Activated CD8-positive, alpha-beta memory T cell treated with anti-CD3 and anti-CD28 coated beads, Interleukin-2, amount 50 U/mL, for 1 hour (primary cell): Measurements from ENCODE around the gene IFNAR2.
"Not testable (repeated sequence)": the region's sequence is repeated elsewhere in the genome, so short reads cannot be mapped to it uniquely, and the experiment has no call there.

Source experiments
- DNase-seq: peaks from one replicate; pipeline ENCODE4 v3.0.0-alpha.2; 2020; ENCODE audit errors: extremely low read depth

IFNAR2 gene

DNA sequence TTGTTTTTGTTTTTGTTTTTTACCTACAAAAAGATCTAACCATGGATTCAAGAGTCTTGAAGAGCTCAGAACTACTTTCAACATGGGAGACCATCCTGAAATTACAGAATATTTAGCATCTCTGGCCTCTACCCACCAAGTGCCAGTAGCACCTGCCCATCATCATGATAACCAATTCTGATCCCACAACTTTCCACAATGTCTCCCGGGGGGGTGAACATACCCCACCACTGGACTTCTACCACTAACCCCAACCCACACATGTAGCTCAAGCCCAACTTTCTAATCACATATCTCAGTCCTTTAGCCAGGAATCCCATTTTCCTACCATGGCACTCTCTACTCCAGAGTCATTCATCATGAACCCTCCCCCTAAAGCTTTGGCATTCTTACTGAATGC lies 15.7 kb upstream of the IFNAR2 start:
- no peak for DNase-seq

DNA sequence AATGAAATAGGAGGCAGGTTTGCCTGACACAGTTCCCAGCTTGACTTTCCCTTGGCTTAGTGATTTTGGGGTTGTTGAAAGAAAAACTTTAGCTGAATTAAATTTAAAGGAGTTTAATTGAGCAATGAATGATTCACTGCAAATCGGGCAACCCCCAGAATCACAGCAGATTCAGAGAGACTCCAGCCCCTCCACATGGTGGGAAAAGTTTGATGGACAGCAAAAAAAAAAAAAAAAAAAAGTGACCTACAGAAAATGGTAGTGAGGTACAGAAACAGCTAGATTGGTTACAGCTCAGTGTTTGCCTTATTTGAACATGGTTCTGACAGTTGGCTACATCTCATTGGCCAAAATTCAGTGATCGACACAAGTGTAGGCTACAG lies 12.6 kb upstream of the IFNAR2 start:
- DNase-seq, result no peak

DNA sequence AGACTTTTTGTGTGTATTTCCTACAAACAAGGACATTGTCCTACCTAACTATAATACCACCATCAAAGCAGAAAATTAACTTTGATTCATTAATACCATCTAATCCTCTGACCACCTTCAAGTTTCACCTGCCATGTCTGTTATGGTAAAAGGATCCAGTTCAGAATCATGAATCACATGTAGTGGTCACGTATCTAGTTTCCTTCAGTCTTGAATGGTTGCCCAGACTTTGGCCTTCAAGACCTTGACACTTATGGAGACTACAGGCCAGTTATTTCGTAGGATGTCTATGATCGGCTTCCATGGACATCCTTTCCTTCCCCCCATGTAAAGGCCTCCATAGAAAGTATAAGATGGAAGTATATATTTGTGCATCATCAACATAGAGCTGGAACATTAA lies 10.4 kb upstream of the IFNAR2 start:
- DNase-seq, result no peak

DNA sequence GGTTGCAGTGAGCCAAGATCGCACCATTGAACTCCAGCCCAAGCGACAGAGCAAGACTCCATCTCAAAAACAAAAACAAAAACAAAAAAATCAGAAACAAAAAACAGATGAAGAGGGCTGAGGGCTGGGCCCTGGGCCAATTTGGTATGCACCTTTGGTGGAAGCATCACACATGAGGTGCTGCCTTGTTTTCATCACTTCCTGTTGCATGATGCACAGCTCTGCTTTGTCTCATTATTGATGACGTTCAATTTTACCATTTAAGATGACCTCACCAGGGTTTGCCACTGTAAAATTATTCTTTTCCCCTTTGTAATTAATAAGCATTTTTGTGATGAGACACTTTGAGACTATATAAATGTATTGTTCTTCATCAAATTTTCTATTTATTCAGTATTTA lies 9.8 kb upstream of the IFNAR2 start:
- no peak for DNase-seq

DNA sequence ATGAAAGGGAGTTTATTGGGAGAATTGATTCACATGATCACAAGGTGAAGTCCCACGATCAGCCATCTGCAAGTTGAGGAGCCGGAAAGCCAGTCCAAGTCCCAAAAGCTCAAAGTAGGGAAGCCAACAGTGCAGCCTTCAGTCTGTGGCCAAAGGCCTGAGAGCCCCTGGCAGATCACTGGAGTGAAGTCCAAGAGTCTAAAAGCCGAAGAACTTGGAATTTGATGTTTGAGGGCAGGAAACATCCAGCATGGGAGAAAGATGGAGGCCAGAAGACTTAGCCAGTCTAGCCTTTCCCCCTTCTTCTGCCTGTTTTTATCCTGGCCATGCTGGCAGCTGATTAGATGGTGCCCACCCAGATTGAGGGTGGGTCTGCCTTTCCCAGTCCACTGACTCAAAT lies 4.4 kb upstream of the IFNAR2 start:
- DNase-seq, result not testable (repeated sequence)

DNA sequence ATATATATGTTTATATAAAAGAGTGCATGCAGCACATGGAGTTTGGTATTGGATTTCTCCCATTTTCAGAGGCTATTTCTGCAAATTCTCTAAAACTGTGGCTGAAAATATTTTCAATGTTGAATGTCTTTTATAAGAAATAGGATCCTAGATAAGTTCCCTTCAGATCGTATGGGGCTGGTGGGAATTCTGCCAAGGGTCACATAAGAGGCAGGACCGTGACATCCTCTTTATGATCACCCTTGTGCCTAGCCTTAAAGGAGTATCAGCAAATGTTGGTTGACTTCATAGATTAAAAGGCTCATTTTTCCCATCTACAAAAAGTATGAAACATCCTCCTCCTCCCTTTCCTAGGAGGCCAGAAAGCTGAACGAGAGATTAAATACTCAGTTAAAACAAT lies 1.3 kb upstream of the IFNAR2 start:
- no peak for DNase-seq

DNA sequence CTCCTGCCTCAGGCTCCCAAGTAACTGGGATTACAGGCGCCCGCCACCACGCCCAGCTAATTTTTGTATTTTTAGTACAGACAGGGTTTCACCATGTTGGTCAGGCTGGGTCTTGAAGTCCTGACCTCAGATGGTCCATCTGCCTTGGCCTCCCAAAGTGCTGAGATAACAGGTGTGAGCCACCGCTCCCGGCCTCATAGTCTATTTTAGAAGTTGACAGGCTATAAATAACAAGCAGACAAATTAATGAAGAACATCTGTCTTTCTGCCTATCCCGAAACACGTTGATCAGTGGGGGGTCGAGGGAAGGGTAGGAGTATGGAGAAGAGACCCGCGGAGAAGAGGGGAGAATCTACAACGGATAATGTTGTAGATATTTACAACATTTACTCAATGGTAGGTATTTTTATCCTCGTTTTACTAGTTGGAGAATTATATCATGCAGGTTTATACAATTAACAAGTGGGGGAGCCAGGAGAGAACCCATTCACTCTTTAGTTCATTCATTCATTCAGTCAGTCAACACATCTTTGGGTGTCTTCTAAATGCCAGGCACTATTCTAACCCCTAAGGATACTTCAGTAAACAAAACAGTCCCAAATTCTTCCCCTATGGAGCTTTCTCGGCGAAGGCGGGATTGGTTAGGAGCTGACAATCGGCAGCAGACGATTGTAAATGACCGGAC lies 497 bp upstream of the IFNAR2 start:
- DNase-seq, result no peak

DNA sequence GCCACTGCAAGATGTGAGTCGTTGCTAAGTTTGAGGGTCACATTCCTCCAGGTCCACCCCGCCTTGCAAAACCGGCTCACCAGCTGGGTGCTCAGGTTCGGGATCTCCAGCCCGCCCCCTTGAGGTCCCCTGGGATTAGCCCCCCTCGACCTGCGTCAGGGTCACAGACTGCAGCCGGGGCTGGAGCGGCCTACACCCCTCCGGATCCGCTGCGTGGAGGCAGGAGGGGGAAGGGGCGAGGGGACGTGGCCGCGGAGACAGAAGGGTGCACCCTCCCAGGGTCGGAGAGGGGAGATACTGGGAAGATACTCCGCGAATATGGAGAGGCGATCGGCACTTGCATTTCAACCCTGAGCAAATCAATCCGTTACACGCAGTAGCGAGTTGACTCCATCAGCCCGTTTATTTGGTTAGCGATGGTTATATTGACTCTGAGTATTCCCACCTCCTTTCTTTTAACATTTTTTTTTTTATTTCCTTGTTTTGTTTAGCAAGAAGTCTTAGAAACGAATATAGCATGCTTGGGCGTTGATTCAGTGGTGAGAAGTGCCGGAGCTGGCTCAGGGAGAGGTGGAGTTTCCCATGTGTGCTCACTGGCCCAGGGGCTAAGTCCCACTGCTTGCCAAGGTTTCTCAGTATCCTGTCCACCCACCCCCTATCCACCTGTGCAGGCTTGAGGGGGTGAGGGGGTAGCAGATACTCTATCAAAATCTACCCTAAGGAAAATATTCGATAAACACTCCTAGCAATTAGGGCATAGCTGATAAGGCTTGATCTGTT lies 997 bp downstream of the IFNAR2 start:
- no peak for DNase-seq

DNA sequence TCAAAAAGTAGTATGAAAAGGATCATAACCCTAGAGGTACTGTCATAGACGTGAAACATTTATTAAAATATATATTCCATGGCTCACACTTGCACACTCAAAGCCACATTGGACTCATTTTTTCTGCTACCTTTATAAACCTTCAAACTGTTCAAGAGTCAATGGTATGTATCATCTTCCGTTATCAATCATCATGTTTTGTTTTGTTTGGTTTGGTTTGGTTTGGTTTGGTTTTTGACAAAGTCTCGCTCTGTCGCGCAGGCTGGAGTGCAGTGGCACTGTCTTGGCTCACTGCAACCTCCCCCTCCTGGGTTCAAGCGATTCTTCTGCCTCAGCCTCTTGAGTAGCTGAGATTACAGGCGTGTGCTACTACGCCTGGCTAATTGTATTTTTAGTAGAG lies 1.8 kb downstream of the IFNAR2 start:
- no peak for DNase-seq

DNA sequence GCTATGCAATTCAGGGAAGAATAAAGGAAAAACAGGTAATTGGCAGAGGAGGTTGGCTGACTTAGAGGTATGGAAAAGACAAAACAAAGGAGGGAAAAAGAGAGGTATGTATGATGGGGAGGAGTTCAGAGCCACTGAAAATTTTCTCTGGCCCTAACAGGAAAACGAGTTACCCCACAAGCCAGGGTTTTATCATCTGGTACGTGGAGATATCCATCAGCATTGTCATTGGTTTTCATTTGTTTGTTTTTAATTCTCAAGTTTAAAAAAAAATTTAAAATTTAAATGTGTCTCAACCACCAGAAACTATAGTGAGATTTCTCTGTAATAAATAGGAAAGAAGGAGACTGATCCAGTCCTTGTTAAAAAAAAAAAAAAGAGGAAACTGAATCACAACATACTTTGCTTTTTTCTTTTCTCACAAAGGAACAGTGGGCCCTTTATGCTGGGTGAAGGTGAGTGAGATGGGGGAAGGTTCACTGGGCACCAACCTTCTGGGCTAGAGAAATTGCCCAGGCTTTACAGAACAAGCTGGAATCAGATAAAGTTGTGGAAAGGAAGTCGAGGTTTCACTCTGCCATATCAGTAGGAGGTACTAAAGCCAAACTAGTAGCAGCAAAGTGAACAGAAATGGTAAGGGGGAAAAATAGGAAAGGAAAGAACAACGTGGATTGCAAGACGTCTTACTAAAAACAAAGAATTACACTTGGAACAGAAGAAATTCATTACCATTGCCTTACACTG lies 2.7 kb downstream of the IFNAR2 start:
- no peak for DNase-seq

DNA sequence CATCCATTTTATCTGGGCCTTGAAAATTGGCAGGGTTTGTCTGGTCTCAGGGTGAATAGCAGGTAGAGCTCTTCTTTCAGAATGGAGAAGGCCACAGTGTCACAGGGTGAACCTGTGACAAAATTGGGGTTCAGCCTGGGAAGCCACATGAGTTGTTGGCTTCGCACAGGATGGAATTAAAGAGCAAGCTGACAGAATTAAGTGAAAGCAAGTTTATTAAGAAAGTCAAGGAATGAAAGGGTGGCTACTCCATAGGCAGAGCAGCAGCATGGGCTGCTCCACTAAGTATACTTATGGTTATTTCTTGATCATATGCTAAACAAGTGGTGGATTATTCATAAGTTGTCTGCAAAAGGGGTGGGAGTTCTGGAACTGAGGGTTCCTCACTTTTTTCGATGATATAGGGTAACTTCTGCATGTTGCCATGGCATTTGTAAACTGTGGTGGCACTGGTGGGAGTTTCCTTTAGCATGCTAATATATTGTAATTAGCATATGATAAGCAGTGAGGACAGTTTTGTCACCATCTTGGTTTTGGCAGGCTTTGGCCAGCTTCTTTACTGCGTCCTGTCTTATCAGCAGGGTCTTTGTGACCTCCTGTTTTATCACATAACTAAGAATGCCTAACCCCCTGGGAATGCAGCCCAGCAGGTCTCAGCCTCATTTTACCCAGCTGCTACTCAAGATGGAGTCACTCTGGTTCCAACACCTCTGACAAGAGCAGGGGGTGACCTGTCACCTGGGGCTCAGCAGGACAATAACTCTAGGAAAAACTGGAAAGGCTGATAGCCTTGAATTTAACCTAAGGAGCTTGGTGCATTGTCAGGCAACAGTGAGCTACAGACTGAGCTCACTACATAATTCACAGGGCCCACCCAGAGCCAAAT lies 5.1 kb downstream of the IFNAR2 start:
- DNase-seq, result no peak

DNA sequence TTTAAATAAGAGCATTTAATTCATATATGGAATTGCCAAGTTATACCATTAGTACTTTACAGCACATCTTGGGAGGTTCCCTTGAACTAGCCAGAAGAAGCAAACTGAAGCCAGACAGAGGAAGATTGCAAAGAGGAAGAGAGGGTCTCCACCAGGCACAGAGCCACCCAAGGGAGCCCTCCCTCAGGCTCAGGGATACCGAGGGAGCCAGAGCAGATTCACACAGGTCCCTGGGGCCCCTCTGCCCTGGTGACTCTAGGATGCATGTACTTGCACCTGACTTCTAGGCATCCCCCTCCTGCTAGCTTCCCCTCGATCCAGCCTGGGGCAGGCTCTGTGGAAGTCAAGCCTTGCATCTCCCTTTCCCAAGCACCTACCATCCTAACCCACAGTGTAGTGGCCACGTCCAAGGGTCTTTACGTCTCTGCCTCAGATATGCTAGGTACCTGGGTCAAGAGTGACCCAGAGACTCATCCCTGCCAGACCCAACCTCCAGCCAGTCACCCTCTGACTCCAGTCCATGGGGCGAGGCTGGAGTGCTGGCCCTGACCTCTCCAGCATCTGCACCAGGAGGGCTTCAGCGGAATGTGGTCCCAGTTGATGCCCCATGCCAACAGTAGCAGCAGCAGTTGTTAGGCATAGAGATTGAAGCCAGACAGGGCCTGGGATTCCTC lies 6.4 kb downstream of the IFNAR2 start:
- no peak for DNase-seq

DNA sequence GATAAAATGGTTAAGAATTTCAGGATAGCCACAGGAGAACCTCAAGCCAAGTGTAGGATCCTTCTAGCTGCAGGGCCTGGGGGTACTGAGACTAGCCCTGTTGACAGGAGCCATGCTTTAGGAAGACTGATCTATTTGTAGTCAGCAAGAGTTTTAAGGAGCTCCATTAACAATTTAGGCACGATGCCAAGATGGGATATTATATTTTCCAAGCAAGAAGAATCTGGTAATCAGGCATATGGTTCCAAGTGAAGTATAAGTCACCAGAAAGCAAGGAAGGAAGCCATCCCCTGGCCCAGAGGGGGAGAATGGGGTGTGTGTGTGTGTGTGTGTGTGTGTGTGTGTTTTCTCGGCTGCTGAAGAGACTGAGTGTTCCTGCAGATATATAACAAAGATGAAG lies 7.0 kb downstream of the IFNAR2 start:
- DNase-seq, result no peak

DNA sequence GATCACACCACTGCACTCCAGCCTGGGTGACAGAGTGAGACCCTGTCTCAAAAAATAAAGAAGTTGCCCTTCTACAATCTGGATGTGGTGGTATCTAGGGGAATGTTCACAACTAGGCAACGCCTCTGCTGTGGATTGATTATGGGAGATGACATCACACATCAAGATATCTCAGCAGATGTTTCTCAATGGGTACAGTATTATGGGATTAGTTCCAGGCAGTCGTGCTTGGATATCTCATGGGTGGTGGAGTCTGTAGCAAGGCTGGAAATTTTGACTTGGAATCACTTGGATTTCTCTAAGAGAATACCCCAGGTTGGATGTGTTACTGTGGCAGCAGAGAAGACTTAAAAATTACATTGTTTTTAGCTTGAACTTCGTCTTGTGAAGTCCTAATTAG lies 7.7 kb downstream of the IFNAR2 start:
- no peak for DNase-seq

DNA sequence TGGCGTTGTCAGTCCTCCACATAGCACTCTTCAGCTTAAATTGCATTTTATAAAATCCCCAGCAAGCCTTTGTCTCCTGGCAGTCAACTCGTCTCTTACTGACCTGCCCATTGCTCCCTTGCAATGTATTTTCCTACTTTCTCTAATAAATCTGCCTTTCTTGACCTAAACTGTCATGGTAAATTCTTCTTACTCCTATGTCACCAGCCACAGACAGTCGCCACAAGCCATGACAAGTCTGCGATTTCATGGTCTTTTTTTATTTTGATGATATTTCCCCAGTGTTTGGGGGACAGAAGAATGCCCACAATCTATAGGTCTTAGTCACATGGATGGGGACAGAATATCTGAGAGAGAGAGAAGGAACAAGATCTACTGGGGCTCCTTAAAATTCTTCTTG lies 8.4 kb downstream of the IFNAR2 start:
- no peak for DNase-seq

DNA sequence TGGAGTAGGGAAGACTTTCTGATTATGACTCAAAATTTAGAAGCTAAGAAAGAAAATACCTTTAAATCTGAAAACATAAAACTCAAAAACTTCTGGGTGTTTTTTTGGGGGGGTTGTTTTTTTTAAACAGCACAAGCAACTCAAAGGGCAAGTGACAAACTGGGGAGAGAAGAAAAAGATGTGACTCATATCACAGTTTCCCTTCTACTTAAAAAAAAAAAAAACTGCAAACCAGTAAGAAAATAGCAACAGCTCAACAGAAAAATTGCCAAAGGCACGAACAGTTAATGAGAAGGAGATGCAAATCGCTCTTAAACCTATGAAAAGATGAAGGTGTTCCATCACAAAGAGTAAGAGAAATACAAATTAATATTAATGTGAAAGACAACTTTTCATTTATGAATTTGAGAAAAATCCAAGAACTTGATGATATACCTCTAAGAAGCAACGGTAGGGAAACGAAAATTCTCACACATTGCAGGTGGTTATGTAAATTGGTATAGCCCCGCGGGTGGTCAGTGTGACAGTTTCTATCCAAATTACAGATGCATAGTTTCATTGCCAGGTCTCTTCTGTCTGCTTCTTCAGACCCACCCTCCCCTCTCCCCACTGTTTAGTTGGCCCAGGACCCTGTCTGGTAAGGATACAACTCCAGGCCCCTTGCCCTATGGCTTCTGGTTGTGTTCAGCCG lies 9.0 kb downstream of the IFNAR2 start:
- no peak for DNase-seq

DNA sequence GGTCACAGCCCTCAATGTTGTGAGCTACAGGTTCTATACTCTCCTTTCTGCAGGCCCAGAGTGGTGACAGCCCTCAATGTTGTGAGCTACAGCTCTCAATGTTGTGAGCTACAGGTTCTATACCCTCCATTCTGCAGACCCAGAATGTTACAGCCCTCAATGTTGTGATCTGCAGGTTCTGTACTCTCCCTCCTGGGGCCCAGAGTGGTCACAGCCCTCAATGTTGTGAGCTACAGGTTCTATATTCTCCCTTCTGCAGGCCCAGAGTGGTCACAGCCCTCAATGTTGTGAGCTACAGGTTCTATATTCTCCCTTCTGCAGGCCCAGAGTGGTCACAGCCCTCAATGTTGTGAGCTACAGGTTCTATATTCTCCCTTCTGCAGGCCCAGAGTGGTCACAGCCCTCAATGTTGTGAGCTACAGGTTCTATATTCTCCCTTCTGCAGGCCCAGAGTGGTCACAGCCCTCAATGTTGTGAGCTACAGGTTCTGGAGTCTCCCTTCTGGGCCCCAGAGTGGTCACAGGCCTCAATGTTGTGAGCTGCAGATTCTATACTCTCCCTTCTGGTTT lies 9.9 kb downstream of the IFNAR2 start:
- not testable (repeated sequence) for DNase-seq

DNA sequence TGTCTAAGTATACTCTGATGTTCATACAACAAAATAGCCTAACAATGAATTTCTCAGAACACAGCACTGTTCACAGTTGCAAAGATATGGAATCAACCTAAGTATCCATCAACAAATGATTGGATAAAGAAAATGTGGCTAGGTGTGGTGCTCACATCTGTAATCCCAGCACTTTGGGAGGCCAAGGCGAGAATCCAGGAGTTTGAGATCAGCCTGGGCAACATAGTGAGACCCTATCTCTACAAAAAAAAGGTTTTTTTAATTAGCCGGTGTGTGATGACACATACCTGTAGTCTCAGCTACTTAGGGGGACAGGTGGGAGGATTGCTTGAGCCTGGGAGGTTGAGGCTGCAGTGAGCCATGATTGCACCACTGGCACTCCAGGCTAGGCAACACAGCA lies 10.7 kb downstream of the IFNAR2 start:
- DNase-seq, result no peak

DNA sequence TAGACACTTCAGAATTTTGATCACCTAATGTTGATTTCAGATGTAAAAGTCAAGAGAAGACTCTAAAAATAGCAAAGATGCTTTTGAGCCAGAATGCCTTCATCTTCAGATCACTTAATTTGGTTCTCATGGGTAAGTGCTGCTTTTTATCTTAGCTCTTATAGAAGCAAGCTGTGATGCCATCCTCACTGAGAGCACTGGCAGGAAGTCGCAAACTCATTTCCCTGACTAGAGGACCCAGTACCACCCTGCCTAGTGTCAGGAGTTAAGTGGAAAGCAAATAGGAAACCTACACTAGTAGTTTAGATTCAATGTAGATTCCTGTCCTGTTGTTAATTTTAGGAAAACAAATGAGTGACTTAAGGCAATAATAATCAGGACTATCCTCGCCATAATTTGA lies 12.1 kb downstream of the IFNAR2 start:
- no peak for DNase-seq

DNA sequence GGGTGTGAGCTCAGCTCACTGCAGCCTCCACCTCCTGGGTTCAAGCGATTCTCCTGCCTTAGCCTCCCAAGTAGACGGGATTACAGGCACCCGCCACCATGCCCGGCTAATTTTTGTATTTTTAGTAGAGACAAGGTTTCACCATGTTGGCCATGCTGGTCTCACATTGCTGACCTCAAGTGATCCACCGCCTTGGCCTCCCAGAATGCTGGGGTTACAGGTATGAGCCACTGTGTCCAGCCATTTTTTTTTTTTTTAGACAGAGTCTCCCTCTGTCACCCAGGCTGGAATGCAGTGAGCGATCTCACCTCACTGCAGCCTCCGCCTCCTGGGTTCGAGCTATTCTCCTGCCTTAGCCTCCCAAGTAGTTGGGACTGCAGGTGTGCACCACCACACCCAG lies 13.1 kb downstream of the IFNAR2 start:
- DNase-seq, result not testable (repeated sequence)
